ENCODE data around the gene IZUMO1.
A peak's percentile ranks its signal among the peaks of the same experiment; 100 is the strongest.
"Not testable (repeated sequence)": the region's sequence is repeated elsewhere in the genome, so short reads cannot be mapped to it uniquely, and the experiment has no call there.

Gene IZUMO1

GRCh38 chr19:48735031-48735615, 11.6 kb downstream of the IZUMO1 start:
- no peak for DNase-seq

GRCh38 chr19:48734625-48735024, 12.1 kb downstream of the IZUMO1 start:
- DNase-seq, result no peak

DNA sequence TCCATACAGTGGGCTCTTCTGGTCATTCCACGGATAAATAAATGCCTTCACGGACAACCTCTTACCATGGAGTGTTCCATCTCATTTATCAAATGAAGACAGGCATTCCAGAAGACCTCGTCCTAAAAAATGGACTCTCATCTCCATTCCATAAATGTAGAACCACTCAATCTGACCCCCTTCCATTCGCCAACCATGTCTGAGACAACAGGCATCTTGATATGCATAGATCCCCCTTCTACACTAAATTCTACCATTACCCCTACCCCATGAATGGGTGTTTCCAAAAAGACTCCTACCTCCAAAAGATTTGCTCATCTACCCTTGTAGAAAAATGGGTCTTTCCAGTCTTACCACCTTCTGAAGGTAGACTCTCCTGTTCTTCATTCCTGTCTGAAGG, 15.3 kb downstream of the IZUMO1 start:
- no peak for DNase-seq

- no peak for DNase-seq
Measured at GRCh38 chr19:48728911-48729664, 17.6 kb downstream of the IZUMO1 start.

GRCh38 chr19:48726556-48726955, 20.2 kb downstream of the IZUMO1 start:
- DNase-seq, result peak; percentile 61

- DNase-seq, result peak; percentile 65
Measured at GRCh38 chr19:48724796-48725753, 21.6 kb downstream of the IZUMO1 start.

GRCh38 chr19:48722196-48722708, 24.5 kb downstream of the IZUMO1 start:
- DNase-seq, result no peak

DNA sequence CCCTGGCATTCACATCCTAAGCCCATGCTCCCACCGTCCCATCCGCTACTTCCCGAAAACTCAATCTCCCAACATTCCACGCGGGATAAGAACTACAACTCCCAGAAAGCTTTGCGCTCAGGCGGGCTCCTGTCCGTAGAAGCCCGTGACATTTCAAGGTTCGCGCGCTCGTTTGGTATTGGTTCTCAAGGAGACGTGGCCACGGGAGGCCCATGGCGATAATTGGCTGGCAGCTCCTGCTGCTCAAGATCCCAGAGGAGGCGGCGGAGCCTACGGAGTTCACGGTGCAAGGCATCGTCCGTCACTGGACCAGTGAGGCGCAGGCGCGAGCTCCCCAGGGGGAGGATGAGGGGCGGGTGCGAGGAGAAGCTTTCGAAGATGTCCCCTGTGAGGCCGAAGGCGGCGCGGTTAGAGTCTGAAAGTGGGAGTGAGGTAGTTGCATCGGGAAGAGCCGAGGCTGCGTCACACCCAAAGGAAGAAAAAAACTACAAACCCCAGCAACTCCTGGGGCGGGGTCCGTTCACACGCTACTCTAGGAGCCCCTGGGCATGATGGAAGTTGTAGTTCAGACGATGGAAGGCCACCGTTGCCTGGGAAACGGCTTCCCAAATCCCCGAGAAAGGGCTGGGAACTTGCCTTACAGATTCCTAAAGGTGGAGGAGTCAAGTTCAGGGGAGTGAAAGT, 26.0 kb downstream of the IZUMO1 start:
- peak; percentile 97 for DNase-seq

- DNase-seq, result no peak
Measured at GRCh38 chr19:48720251-48720612, 26.5 kb downstream of the IZUMO1 start.

GRCh38 chr19:48719263-48720171, 27.2 kb downstream of the IZUMO1 start, which contains the start of gene MAMSTR:
TSS of gene MAMSTR (minus strand) at chr19:48719725. CDS start at chr19:48719031, 694 bp downstream.
- DNase-seq, result no peak

DNA sequence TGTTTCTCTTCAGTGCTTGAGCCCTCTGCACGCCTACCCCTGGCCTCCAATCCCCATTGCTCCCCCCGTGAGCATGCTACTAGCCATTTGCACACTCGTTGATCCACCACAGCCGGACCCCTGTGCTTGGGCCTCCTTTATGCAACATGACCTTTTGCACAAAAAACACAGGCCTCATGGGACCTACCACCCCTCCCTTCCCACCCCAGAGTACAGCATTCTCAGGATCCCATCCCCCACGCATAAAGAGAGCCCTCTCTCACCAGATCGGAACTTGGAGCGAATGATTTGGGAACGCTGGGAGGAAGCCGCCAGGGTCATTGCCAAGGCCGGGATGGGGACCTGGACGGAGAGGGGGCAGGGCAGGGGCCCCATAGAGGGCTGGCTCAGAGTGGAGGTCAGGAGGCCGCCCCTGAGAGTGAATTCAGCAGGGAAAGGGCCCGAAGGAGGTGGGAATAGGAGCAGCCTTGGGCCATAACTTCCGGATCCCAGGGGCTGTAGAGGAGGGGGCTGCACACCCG, 27.9 kb downstream of the IZUMO1 start:
- DNase-seq, result no peak

- not testable (repeated sequence) for DNase-seq
Measured at GRCh38 chr19:48718106-48718505, 28.6 kb downstream of the IZUMO1 start.

DNA sequence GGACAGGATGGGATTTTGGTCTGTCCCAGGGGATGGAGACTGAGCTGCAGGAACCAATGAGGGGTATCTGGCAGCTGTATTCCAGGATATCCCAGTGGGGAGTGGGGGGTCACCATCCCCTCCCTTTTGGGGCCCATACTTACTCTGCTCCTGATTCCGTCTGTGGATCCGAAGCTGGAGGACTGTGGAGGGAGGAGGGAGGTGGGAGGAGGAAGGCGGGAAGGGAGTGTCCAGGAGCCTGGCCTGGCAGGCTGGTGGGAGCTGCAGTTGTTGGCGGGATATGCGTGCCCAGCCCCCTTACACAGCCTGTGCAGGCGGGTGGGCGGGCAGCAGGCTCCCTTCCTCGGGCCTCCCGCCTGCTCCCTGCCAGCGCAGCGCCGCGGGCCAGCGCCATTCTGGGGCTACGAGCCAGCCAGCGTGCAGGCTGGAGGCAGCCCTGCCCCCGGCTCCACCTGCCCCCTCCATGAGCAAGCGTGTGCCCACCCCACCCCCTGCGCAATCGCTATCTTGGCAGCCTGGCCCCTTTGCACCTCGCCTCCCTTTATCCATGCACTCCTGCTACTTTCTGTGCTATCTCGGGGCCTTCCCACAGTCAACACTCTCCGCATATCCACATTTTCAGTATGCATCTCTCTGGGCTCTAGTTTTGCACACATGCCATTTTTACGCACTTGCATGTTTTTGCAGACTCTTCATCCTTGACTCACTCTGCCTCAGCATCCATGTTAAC, 30.0 kb downstream of the IZUMO1 start:
- no peak for DNase-seq

GRCh38 chr19:48715681-48716171, 31.0 kb downstream of the IZUMO1 start:
- no peak for DNase-seq

- no peak for DNase-seq
Measured at GRCh38 chr19:48714759-48715675, 31.7 kb downstream of the IZUMO1 start.

DNA sequence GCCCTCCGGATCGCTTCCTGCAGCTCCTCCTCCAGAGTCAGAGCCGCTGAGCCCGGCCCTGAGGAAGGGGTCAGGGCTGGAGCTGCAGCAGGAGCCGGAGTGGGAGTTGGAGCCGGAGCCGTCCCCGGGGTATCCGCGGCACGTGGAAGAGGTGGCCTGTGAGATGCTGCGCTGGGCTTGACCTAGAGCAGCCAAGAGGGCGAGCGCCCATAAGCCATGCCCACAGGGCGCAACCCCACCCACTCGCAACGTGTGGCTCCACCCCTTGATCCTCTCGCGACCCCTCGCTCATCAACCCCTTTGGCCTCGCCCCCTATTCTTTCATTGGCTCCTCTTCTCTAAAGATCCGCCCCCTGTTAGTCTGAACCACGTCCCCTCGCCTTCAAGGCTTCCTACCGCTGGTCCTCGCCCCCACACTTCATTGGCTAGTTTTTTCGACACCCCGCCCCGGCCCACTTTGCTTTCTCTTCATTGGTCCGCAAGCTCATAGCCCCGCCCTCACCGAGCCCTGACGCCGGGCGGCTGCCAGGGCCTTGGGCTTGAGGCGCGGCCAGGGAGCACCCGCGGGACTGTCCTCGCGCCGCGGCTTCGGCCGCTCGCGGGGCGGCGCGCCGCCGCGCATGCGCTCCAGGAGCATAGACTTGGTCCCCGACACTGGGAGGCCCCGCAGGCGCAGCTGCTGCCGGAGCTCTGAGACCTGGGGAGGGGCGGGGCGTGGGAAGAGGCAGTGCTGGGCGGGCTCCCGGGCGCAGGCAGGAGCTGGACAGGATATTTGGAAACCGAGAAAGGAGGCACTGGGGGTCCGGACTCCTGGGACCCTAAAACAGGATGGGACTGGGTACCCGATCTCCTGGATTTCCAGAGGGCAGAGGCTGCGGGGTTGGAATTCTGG, 32.6 kb downstream of the IZUMO1 start:
- DNase-seq, result peak; percentile 98

DNA sequence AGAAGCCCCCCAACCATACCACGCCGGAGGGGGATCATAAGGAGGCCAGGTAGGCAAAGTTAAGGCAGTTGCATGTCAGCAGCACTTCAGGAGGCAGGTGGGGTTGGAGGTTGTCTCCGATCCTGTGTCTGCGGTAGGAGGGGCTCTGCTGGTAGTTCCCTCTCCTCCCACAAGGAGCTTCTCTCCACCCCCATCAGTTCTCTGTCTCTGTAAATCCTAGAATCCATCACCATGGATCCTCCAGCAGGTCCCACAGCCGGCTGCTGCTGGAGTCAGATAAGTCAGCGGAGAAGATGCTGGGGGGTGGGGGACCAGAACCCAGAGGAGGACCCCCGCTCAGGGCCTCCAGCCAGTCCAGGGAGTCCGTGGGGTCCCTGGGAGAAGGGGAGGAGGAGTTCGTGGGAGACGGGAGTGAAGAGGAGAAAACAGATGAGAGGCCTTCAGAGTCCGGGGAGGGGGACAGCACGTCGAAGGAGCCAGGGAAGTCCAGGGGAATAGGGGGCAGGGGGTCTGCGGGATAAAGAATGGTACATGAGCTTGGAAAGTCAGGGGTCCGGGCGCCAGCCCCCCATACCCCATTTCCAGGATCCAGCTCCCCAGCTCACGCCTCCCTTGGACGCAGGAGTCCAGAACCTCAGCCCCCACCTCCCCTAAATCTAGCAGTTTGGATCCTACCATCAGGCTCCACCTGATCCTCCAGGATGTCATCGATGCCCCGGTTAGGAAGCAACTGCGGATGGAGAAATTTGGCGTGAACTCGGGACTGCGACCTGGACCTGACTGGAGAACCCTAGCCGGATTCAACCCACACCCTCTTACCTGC, 33.5 kb downstream of the IZUMO1 start:
- no peak for DNase-seq

All from activated CD4-positive, alpha-beta T cell treated with anti-CD3 and anti-CD28 coated beads, Interleukin-2, Interleukin-6, amounts not matched to agents 100 ng/mL and 50 ng/mL, durations not matched to agents 16 hours and 8 hours (primary cell).